ENCODE measurements around the gene BCAT1.
"Not testable (repeated sequence)": the region's sequence is repeated elsewhere in the genome, so short reads cannot be mapped to it uniquely, and the experiment has no call there.

- TF ChIP-seq EZH2phosphoT487 (IDR thresholded peaks at IDR 0.05; ENCODE audit: low read depth, severe bottlenecking, unreplicated experiment); EZH2 (IDR thresholded peaks at IDR 0.05; ENCODE audit: borderline replicate concordance): not testable (repeated sequence)
Measured at GRCh38 chr12:24926080-24926479, 22.8 kb downstream of the BCAT1 start.

All from hepatocyte (in vitro differentiated cells).